ENCODE results near the gene FIBIN. TPM values are rescaled to one million over a fixed set of nuclear protein-coding genes. Genes with fewer than 3 reads are reported as not detected.
"Not testable (repeated sequence)": the region's sequence is repeated elsewhere in the genome, so short reads cannot be mapped to it uniquely, and the experiment has no call there.

Gene FIBIN
- not detected in 2 replicates for total RNA-seq

DNA sequence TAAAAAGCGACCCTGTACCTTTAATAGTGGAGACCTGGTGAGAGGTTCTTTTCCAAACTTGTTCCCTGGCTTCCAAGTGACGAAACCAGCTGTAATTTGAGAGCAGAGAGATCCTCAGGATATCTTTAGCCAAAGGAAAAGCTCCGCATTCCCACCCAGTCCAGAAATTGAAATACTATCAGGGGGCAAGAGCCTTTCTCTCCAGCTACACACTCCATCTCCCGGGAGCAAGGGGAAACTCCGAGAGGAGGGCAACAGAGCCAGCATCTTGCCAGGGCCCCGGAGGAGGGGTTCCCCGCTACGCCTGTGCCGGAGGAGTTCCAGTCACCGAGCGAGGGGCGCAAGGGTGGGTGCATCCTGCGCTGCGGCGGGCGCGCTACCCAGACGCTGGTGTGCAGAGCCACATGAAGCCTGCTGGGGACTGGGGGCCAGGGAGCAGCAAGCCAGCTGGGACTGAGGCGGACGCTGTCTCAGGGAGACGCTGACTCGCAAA, at the start of gene FIBIN:
Gene FIBIN, plus strand, starts transcription at position 148 of the 493 bp plus-strand sequence. CDS start 415 bp downstream, outside the sequence.
- DNase-seq (ENCODE audit: extremely low read depth, low read depth, low spot score): no peak

DNA sequence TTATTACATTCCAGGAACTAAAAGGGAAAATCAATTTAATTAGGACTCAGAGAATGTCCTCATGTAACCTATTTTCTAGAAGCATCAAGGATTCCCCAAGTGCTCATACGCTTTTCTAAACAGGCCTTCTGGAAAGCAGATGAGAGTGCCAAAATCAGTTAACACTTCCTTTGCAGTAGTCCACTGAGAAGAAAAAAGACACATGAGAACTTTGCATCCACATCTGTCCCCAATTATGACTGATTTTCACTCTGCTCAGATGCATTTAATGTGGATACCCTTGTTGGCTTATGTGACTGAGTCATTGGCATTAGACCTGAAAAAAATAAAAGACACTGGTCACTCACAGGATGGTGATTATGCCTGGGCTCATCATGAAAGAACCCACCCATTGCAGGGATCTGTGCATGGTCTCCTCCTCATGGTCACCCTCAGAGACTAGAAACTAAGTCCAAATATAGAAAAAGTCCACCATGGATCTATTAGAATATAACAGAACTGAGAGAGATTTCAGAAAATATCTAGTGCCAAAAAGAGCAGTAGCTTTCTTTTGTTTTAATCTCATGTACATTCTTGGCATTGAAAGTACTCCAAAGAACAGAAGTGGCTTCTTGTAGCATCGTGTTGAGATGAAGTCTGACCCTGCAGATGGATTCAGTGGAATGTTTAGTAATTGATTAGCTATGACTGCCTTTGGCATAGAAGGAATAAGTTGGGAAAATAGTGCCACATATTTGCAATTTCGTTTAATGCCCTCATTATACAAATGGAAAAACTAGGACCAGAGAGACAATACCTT, 48.8 kb upstream of the FIBIN start:
- DNase-seq (ENCODE audit: extremely low read depth, low read depth, low spot score): no peak

DNA sequence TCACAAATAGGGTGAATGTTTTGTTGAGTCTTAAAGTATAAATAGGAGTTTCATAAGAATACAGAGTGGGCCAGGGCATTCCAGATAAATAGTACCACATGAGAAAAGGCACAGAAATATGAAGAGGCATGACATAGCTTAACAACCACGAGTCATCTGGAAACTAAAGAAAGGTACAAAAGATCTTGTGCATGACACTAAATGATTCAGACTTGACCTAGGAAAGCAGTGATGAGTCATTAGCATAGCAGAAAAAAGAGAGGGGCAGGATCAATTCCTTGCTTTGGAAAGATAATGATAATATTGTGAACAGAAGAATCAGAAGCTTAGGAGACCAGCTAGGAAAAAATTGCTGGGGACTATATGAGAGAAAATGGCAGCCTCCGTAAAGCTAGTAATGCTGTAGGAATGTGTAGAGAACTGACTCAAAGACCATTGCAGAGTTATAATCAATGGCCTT, 47.6 kb upstream of the FIBIN start:
- no peak for DNase-seq (ENCODE audit: extremely low read depth, low read depth, low spot score)

DNA sequence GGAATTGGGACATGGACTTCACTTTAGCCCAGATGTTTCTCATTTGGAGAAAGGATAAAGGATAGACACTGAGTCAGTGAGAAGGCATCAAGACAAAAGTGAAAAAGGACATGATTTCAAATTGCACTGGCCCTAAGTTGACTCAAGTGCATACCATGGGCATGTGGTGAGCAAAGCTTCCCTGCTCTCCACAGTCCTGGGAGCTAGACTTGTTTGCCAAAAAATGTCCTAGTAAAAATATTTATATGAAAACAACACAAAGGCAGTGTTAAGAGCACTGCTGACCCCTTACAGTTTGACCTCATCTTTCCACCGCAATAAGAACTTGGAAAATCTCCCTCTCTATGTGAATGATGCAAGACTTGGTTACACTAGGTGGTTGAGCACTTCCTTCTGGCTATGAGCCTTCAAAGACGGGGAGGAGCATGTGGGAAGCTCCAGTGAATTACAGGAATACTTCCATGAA, 46.5 kb upstream of the FIBIN start:
- no peak for DNase-seq (ENCODE audit: extremely low read depth, low read depth, low spot score)

DNA sequence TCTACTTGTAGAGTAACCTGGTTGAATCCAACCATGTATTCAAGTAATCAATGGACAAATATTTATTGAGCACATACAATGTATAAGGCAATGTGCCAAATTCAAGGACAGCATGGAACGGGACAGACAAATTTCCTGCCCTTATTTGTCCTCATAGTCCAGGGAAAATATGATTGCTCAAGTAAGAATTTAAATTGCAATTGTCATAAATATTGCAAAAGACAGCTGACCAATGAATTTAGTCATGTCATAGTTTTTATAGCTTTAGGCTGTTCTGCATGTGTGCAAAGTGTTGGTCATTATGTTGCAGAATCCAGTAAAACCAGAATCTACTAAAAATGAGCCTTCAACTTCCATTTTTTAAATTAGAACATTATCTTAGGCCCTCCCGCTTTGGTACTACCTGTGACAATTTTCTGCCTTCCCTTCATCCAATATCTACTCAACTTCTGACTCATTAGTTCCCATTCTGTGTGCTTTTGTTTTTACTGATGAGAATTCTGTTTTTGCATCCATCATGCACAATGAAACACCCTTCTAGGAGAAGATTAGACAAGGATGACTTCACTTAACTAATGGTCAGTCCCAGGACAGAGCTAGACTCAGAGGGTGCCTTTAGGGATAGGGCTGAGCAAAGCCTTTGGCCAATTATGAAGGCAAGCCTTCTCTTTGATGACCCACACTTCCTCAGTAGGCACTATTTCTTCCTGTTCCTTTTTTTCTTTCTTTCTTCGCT, 45.8 kb upstream of the FIBIN start:
- no peak for DNase-seq (ENCODE audit: extremely low read depth, low read depth, low spot score)

DNA sequence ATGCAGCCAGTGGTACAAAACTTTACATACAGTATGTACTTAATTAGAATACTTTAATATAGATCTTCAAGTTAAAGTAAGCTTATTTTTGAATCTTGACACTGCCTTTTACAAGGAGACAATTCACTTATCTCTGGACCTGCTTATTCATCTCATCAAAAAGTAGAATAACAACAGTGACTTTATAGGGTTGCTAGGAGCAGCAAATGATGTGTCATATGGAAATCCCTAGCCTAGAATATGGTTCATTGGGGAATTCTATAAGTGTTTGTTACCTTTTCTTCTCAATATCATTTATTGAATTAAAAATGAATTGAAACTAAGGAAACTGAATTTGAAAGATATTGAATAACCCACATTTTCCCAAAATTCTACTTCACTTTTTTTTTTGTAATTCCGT, 45.0 kb upstream of the FIBIN start:
- DNase-seq (ENCODE audit: extremely low read depth, low read depth, low spot score): no peak

DNA sequence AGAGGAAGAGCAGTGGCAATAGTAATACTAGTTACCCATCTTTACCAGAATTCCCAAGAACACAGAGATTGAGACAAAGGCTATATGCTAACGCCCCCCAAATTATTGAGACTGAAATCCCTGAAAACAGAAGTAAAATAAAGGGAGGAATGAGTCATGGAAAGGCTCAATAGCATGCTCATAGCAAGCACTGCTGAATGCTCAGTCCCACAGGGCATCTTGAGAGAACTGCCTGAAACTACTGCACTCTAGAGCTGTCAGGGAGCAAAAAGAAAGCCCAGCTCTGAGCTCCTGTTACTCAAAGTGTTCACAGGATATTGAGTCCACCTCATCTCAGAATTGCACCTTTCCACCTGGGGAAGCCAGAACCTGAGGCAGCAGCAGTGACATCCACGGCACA, 44.1 kb upstream of the FIBIN start:
- DNase-seq (ENCODE audit: extremely low read depth, low read depth, low spot score): no peak

DNA sequence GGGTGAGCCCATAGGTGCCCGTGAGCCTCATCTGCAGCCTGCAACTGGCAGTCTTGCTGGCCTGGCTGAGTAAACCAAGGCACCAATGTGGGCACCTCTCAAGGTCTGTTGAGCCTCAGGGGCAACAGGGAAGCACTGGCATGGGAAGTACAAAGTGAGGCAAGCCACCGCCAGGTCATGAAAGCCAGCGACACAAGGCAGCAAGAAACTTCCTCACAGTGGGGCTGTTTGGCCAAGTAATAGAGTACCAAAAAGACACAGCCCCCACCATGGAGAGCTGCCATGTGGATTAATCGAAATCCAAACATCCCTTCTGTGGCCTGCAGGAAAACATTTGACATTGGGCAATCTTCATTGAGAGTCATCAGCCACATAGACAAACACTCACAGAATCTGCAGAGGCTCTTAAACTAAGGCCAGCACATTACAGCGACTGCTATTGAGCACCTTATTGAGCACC, 43.6 kb upstream of the FIBIN start:
- no peak for DNase-seq (ENCODE audit: extremely low read depth, low read depth, low spot score)

DNA sequence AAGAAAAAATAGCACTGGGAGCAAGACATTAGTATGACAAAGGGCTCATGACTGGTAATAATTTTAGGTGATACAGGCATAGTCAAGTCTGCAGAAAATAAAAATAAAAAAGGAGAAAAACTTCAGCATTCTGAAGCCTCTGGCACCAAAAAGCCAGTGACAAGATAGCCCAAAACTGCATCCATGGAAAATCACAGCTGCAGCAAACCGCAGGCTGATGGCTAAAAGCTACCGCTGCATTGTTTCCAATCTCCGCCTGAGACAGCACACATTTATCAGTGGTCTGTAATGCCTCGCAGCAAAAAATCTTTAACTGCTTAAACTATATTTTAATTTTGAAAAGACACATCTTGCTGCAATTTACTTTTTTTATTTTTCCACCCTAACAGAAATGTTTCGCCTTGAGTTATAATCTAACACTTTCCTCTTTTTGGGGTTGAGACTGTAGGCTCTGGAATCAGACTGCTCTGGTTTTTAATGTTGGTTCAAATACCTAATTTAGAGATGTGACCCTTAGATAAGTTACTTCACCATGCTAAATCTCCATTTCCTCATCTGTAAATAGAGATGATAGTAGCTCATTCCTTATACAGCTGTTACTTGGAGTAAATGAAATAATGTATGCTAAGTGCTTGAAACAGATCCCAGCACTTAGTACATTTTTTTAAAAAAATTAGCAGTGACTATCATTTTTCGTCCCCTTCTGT, 42.0 kb upstream of the FIBIN start:
- DNase-seq (ENCODE audit: extremely low read depth, low read depth, low spot score): no peak

DNA sequence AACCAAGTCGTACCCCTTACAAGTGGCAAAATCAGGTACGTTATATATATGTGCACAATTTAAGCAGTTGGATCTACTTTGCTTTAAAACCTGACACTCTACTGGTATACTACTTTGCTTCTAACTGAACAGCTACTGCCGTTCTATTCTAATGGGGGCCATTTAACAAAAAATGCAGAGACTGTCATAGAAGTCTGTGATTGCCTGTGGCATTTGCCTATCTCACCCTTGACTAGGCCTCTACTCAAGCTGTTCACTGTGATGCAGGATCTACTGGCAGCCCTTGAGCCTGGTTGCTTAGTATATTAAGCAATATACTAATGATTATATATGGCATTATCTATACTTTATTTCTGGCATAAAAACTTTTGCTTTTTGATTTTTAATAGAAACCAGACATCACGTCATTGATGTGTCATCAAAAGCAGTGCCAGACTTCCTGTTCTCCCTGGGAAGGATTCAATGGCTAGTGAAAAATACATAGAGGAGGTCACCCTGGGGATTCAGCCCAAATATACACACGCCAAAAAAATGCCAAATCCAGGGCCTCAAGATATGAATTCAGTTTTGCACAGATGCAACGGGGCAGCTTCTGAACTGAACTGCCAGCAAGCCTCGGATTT, 40.0 kb upstream of the FIBIN start:
- DNase-seq (ENCODE audit: extremely low read depth, low read depth, low spot score): no peak

DNA sequence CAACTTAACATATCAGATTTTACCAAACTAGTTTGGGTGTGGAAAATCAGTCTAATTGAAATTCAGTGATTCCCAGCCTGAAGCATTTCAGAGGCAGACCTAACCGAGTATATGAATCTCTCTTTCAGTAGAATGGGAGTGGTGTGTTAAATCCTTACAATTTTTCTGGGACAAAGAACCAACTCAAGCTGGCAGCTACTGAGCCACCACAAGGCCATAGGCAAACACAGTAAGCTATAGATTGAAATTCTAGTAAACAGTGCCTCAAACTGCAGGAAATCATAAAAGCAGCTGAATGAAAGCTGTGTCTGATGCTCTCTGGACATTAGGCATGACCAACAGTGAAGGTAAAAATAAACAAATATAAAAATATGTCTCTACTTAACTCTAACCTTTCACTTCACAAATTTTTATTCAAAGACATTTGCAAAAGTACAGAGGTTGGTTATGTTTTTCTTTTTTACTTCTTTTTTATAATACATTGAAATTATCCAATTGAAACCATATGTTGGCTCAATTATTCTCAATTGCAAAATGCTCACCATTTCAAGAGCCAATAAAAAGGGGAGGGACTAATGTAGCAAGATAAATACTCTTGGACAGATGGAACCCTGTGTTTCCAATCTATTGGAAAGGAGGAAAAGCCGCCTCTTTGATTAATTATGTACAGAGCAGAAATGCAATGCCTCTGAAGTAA, 35.8 kb upstream of the FIBIN start:
- no peak for DNase-seq (ENCODE audit: extremely low read depth, low read depth, low spot score)

DNA sequence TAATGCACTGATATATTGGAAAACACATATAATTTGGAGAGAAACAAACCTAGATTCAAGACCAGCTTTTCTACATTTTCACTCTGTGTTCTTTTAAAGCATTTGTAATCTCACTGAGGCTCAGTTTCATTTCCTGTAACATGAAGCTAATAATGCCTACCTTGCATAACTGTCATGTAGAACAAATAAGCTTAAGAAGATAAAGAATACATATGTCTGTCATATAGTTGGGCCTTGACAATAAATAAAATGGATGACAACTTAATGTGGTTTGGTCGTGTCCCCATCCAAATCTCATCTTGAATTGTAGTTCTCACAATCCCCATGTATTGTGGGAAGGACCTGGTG, 35.2 kb upstream of the FIBIN start:
- no peak for DNase-seq (ENCODE audit: extremely low read depth, low read depth, low spot score)

DNA sequence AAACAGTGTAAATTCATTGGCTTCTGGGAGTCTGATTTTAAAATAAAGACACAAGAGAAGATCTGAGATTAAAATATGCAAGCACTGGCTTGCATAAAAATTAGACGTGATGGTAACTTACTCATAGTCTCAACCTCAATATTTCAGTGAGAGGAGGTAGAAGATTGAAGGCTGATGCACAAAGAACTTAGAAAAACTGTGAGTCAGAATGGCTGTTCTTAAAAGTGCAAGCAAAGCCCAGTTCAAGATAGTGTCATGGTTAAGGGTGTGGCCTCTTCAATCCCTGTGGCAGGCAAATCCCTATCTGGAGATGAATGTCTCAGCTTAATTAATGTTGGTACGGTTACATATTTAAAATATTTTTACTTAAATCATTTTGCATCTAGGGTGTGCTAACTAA, 33.6 kb upstream of the FIBIN start:
- DNase-seq (ENCODE audit: extremely low read depth, low read depth, low spot score): no peak

DNA sequence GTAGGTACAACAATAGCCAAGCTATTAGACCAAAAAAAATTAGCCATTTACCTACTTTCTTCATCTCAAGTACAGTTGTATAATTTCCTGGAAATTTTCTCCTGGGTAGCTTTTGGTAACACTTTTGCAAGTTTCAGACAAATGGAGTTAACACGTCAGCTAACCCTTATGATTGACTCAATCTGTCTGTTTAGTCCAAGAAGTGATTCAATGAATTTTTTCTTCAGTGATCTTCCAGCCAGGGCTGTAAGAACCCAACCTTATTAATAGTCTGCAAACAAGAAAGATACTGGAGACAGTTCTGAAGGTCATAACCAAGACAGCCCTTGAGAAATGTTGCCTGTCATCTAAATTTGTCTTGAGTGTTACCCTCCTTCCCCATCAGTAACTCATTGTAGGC, 30.1 kb upstream of the FIBIN start:
- DNase-seq (ENCODE audit: extremely low read depth, low read depth, low spot score): no peak

DNA sequence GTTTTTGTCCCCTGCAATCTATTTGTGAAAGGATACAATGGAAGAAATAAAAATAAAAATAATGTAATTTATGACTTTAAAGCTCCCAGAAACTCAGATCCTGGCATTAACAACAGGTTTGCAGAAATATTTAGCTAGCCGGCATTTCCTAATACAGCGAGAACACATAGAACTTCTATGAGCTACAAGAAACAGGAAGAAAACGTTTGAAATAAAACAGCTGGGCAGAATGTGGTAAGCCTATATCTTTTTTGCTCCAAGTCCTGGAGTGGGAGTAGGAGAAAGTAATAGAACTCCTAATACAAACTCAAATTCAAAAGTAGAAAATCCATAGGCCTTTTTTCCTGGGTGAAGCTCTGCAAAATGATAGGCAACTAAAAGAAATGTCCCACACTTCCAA, 29.6 kb upstream of the FIBIN start:
- DNase-seq (ENCODE audit: extremely low read depth, low read depth, low spot score): no peak

DNA sequence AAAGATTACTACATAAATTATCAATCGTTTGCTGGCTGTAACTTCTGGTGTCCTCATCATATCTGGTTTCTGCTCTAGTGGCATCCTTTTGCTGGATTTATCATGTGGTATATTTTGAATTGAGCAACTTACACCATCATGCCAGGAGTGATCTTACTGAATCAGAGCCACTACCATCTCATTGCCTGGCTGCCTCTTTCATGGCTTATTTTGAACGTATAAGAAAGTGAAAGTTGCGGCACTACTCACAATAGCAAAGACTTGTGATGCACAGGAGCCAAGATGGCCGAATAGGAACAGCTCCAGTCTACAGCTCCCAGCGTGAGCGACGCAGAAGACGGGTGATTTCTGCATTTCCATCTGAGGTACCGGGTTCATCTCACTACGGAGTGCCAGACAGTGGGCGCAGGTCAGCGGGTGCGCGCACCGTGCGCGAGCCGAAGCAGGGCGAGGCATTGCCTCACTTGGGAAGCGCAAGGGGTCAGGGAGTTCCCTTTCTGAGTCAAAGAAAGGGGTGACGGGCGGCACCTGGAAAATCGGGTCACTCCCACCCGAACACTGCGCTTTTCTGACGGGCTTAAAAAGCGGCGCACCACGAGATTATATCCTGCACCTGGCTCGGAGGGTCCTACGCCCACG, 28.9 kb upstream of the FIBIN start:
- not testable (repeated sequence) for DNase-seq (ENCODE audit: extremely low read depth, low read depth, low spot score)

DNA sequence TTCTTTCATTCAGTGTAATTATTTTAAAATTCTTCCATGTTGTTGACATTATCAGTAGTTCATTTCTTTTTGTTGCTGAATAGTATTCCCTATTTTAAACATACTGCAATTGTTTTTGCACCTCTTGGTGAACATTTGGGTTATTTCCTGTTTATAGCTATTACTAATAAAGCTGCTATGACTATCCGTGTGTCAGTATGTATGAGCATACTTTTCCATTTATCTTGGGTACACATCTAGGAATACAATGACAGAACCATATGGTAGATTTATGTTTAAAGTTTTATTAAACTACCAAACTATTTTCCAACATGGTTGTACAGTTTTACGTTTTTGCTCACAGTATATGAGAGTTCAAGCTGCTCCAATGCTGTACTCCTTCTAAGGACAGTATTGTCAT, 22.0 kb upstream of the FIBIN start:
- no peak for DNase-seq (ENCODE audit: extremely low read depth, low read depth, low spot score)

DNA sequence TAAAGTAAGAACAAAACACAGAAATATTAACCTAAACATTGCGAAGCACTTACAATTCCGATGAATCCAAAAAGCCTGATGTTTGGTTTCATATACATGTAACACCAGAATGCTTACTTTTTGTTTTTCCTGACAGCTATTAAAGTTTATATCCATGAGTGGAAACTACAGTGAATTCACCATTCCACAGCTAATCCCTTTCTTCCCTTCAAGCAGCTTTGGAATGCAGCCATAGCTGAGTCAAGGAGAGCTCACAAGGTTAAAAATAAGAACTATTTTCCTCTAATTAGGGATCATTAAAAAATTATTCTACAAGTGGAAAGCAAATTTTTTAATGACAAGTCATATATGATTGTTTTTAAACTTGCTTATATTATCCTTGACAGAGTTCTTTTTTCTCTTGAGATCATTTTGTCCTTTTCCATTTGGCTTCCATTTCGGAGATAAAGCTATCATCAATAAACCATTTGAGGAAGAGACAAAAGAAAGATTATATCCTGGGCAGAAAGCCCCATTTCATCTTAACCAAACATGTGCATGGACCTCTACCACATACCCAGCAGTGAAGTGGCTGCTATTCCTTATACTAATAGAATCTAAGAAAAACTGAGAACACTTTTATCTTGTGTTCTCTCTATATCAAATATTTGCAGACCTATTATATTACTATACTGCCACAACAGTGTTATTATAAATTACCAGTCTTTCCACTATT, 19.7 kb upstream of the FIBIN start:
- DNase-seq (ENCODE audit: extremely low read depth, low read depth, low spot score): no peak

DNA sequence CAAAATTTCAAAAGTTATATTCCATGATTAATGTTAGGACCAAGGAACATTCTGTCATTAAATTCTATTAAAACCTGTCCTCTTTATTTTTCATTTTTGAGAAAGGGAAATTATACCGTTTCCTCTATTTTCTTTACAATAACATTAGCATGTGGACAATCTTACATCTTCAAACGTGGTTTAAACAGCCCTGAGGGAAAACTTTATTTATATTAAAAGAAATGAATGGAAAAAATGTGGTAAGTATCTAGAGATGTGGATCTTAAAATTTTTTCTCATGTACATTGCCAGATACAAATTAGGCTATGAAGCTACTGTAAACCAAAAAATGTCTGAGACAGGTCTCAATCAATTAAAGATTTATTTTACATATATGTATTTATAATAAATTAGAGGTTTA, 18.9 kb upstream of the FIBIN start:
- no peak for DNase-seq (ENCODE audit: extremely low read depth, low read depth, low spot score)
